HG03064 (cell line): ENCODE results near the gene NLE1.
"Not testable (repeated sequence)": the region's sequence is repeated elsewhere in the genome, so short reads cannot be mapped to it uniquely, and the experiment has no call there.

Source experiments
- ATAC-seq: cut with Tn5 transposase; IDR thresholded peaks from one replicate; pipeline ENCODE4 v1.9.1; 2021; ENCODE audit warnings: low read depth; ENCODE audit not compliant: unreplicated experiment

NLE1 gene

GRCh38 chr17:35163886-35164285 is 21.8 kb upstream of the NLE1 start:
- ATAC-seq, result no peak

GRCh38 chr17:35162755-35163154 is 20.7 kb upstream of the NLE1 start:
- ATAC-seq, result no peak

GRCh38 chr17:35161281-35161761 is 19.2 kb upstream of the NLE1 start:
- ATAC-seq, result no peak

GRCh38 chr17:35160354-35161201 is 18.5 kb upstream of the NLE1 start:
- ATAC-seq, result no peak

GRCh38 chr17:35159940-35160339 is 17.8 kb upstream of the NLE1 start:
- ATAC-seq, result no peak

GRCh38 chr17:35155246-35155645 is 13.1 kb upstream of the NLE1 start:
- ATAC-seq, result no peak

- ATAC-seq, result no peak
Measured at GRCh38 chr17:35154196-35155165, 12.4 kb upstream of the NLE1 start.

- ATAC-seq, result no peak
Measured at GRCh38 chr17:35152421-35153140, 10.5 kb upstream of the NLE1 start.

GRCh38 chr17:35151080-35151479 is 9.0 kb upstream of the NLE1 start:
- ATAC-seq, result not testable (repeated sequence)

GRCh38 chr17:35149941-35150340 is 7.8 kb upstream of the NLE1 start:
- ATAC-seq, result no peak

- no peak for ATAC-seq
Measured at GRCh38 chr17:35148144-35148543, 6.0 kb upstream of the NLE1 start.

GRCh38 chr17:35147375-35147905 is 5.3 kb upstream of the NLE1 start, which contains the start of gene UNC45B:
Gene UNC45B (plus strand): TSS chr17:35147817. CDS start chr17:35148264, 447 bp downstream.
- ATAC-seq, result no peak

GRCh38 chr17:35146214-35146833 is 4.2 kb upstream of the NLE1 start:
- no peak for ATAC-seq

- no peak for ATAC-seq
Measured at GRCh38 chr17:35144840-35145239, 2.7 kb upstream of the NLE1 start.

GRCh38 chr17:35142467-35142796 is 329 bp upstream of the NLE1 start:
- ATAC-seq, result no peak

GRCh38 chr17:35138218-35138617 is 3.9 kb downstream of the NLE1 start:
- no peak for ATAC-seq

GRCh38 chr17:35135322-35135721 is 6.8 kb downstream of the NLE1 start:
- ATAC-seq, result no peak

GRCh38 chr17:35132816-35133550 is 9.1 kb downstream of the NLE1 start:
- ATAC-seq, result no peak

GRCh38 chr17:35132099-35132498 is 10.0 kb downstream of the NLE1 start:
- ATAC-seq, result no peak
